Measurements from ENCODE around the gene SPINT3. TPM values are rescaled to one million over a fixed set of nuclear protein-coding genes. Genes with fewer than 3 reads are reported as not detected.

The SPINT3 gene
- total RNA-seq, result not detected

GRCh38 chr20:45515147-45515913 lies at the start of gene SPINT3:
Gene SPINT3 (minus strand): TSS chr20:45515622. CDS start chr20:45515608, 14 bp downstream.
- no peak for DNase-seq

GRCh38 chr20:45564760-45565276 lies 49.4 kb upstream of the SPINT3 start:
- DNase-seq, result no peak

GRCh38 chr20:45555198-45555597 lies 39.8 kb upstream of the SPINT3 start:
- DNase-seq, result no peak

- DNase-seq, result no peak
These were observed 37.0 kb upstream of the SPINT3 start for GRCh38 chr20:45552456-45552855.

- DNase-seq, result no peak
These were observed 35.3 kb upstream of the SPINT3 start for GRCh38 chr20:45550765-45551164.

GRCh38 chr20:45548410-45548809 lies 33.0 kb upstream of the SPINT3 start:
- DNase-seq, result no peak

- no peak for DNase-seq
These were observed 31.9 kb upstream of the SPINT3 start, which contains the start of gene EPPIN for GRCh38 chr20:45547206-45547770. Gene EPPIN (minus strand): TSS chr20:45547401. CDS start chr20:45547357, 44 bp downstream.

GRCh38 chr20:45545754-45546453 lies 30.5 kb upstream of the SPINT3 start:
- DNase-seq, result no peak

GRCh38 chr20:45545351-45545750 lies 29.9 kb upstream of the SPINT3 start:
- DNase-seq, result no peak

GRCh38 chr20:45539382-45539781 lies 24.0 kb upstream of the SPINT3 start, which contains the start of gene WFDC6:
Gene WFDC6 (minus strand): TSS chr20:45539482. CDS start chr20:45539407, 75 bp downstream.
- DNase-seq, result no peak

GRCh38 chr20:45538209-45538799 lies 22.9 kb upstream of the SPINT3 start:
- no peak for DNase-seq

- DNase-seq, result no peak
These were observed 11.9 kb upstream of the SPINT3 start for GRCh38 chr20:45527294-45527693.

GRCh38 chr20:45523821-45524220 lies 8.4 kb upstream of the SPINT3 start:
- DNase-seq, result no peak

- DNase-seq, result no peak
These were observed 2.9 kb upstream of the SPINT3 start for GRCh38 chr20:45518282-45518681.

GRCh38 chr20:45510242-45510862 lies 5.1 kb downstream of the SPINT3 start:
- DNase-seq, result no peak

- no peak for DNase-seq
These were observed 6.3 kb downstream of the SPINT3 start for GRCh38 chr20:45509091-45509490.

GRCh38 chr20:45508068-45508886 lies 7.1 kb downstream of the SPINT3 start:
- no peak for DNase-seq

GRCh38 chr20:45507011-45507820 lies 8.2 kb downstream of the SPINT3 start:
- DNase-seq, result no peak

- no peak for DNase-seq
These were observed 9.0 kb downstream of the SPINT3 start for GRCh38 chr20:45506398-45506797.

- DNase-seq, result no peak
These were observed 12.0 kb downstream of the SPINT3 start for GRCh38 chr20:45503403-45503802.

- no peak for DNase-seq
These were observed 12.9 kb downstream of the SPINT3 start for GRCh38 chr20:45502561-45502960.

All from effector CD4-positive, alpha-beta T cell (primary cell).